Measurements from ENCODE around the gene GABBR2.
"Not testable (repeated sequence)": the region's sequence is repeated elsewhere in the genome, so short reads cannot be mapped to it uniquely, and the experiment has no call there.

The GABBR2 gene

DNA sequence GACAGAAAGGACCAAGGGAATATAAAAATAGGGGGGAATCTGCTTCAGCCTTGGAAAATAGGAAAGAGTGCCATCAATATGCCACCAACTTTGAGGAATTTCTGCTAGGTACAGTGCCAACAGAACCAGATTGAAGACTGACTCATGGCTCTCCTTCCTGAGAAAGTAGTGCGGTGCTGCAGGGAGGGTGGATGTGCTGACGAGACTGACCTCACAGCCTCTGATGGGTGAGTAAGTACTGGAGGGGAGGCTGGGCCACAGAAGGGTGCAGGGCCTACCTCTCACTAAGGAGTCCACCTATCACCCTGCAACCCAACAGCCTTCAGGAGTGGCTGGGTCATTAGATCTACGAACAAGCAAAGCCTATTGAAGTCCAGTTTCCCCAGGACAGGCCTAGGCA lies 187.6 kb downstream of the GABBR2 start:
- CTCF ChIA-PET, result no interaction called here
- H3K27me3 Mint-ChIP-seq, result peaks cover 23% of the 10 kb centered on the region
- no peak overlapping the region for H3K4me3 Mint-ChIP-seq
- H3K36me3 Mint-ChIP-seq, result no peaks in the 10 kb centered on the region
- no peak overlapping the region for H3K27ac Mint-ChIP-seq
- no peaks in the 10 kb centered on the region for H3K9me3 Mint-ChIP-seq
- no peak for DNase-seq
- no peaks in the 10 kb centered on the region for H3K4me1 Mint-ChIP-seq

DNA sequence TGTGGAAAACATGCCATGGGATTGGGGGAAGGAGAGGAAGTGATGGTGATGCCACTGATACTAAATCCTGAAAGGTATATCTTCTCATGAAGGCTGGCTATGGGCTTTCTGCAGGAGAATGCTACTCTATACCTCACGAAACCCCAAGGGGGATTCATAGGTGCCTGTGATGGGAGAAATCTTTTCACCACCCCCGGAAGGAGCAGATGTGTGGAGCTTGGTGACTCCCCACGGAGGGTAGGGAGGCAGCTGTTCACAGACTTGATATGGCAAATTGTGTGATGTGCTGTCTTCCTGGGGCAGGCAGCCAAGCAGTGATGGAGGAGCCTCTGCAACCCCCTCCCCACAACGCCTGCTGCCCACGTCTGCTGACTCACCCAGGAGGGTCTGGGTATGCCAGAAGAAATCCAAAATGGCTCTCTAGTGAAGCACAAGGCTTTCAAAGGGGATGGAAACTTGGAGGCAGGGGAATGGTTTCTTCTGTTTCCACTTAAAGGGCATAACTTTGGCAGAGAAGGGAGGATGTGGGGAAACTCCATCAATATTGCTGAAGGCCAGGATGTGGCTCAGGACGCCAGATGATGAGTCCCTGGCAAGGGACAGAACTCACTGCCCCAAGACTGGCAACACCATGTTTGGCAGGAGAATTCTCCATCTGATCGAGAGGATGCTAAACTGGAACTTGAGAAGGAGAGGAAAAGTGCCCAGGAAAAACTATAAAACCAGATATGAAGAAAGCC lies 188.3 kb downstream of the GABBR2 start:
- Mint-ChIP-seq H3K27ac (no peak overlapping the region), H3K9me3 (no peaks in the 10 kb centered on the region), H3K27me3 (peaks cover 22% of the 10 kb centered on the region), H3K36me3 (no peaks in the 10 kb centered on the region), H3K4me3 (no peak overlapping the region), H3K4me1 (no peaks in the 10 kb centered on the region)
- DNase-seq, result no peak
- CTCF ChIA-PET, result no interaction called here

DNA sequence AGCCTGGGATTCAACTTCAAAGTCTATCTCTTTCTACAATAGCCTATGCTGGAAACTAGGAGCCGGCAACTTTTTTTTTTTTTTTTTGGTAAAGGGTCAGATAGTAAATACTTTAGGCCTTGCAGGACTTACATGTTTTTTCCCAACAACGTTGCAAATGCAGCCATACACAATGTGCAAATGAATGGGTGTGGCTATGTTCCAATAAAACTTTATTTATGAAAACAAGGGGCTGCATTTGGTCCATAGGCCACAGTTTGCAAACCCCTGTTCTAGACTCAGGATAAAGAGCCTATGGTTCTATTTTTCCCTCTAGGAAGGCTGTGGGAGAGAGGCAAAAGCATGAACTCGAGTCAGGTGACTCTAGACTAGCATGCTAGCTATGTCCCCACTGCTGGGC lies 189.1 kb downstream of the GABBR2 start:
- Mint-ChIP-seq H3K4me1 (no peaks in the 10 kb centered on the region), H3K27ac (no peak overlapping the region), H3K4me3 (no peak overlapping the region), H3K36me3 (no peaks in the 10 kb centered on the region), H3K27me3 (peaks cover 21% of the 10 kb centered on the region), H3K9me3 (no peaks in the 10 kb centered on the region)
- CTCF ChIA-PET, result no interaction called here
- no peak for DNase-seq

GRCh38 chr9:98518556-98518955 lies 190.2 kb downstream of the GABBR2 start:
- Mint-ChIP-seq H3K27ac (no peak overlapping the region), H3K9me3 (no peaks in the 10 kb centered on the region), H3K4me1 (no peaks in the 10 kb centered on the region), H3K27me3 (peaks cover 17% of the 10 kb centered on the region), H3K4me3 (no peak overlapping the region), H3K36me3 (no peaks in the 10 kb centered on the region)
- DNase-seq, result no peak
- CTCF ChIA-PET, result no interaction called here

DNA sequence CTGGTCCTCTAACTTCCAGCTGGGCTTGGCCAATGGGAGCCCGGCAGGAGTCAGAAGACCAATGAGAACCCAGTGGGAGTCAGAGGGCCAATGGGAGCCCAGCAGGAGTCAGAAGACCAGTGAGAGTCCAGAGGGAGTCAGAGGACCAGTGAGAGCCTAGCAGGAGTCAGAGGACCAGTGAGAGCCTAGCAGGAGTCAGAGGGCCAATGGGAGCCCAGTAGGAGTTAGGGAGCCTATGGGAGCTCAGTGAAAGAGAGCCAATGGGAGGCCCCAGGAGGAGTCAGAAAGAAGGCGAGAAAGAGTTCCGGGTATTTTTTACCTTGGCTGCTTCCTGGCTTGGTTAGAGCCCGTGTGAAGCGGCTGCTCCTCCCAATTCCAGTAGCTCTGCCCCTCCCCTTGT lies 191.0 kb downstream of the GABBR2 start:
- no peaks in the 10 kb centered on the region for H3K36me3 Mint-ChIP-seq
- CTCF ChIA-PET, result no interaction called here
- DNase-seq, result no peak
- peaks cover 13% of the 10 kb centered on the region for H3K27me3 Mint-ChIP-seq
- H3K27ac Mint-ChIP-seq, result no peak overlapping the region
- no peaks in the 10 kb centered on the region for H3K4me1 Mint-ChIP-seq
- no peak overlapping the region for H3K4me3 Mint-ChIP-seq
- no peaks in the 10 kb centered on the region for H3K9me3 Mint-ChIP-seq

DNA sequence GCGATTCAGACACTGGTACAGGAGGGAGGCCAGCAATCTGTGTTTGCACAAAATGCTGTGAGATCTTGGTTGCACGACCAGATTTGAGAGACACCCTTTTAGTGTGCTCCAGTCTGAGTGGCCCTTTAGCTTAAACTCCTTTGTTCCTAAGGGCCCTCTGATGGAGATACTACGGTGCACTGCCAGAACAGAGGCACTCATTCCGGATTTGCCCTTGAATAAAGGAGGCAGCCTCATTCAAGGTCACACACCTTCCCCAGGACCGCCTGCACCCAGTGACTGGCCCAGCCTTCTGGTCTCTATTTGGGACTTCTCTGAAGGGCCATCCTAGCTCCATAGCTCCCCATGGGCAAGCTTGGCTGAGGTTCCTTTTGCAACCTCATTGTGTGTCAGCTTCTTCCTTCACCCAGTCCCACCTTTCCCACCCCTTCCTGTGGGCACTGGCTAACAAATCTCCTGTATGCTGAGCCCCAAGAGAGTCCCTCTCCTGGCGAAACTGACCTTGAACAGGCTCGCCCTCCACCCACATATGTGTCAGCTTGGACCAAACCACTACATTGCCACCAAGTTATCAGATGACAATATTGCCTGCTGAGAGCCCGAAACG lies 191.7 kb downstream of the GABBR2 start:
- no peaks in the 10 kb centered on the region for H3K9me3 Mint-ChIP-seq
- H3K4me1 Mint-ChIP-seq, result no peaks in the 10 kb centered on the region
- CTCF ChIA-PET, result interaction anchor here (0.6 kb wide), 1 partner anchor 259 kb away, joined by 3 read pairs; no protein-coding TSS in a partner anchor
- H3K4me3 Mint-ChIP-seq, result no peak overlapping the region
- no peak overlapping the region for H3K27ac Mint-ChIP-seq
- peaks cover 13% of the 10 kb centered on the region for H3K27me3 Mint-ChIP-seq
- no peak for DNase-seq
- H3K36me3 Mint-ChIP-seq, result no peaks in the 10 kb centered on the region

DNA sequence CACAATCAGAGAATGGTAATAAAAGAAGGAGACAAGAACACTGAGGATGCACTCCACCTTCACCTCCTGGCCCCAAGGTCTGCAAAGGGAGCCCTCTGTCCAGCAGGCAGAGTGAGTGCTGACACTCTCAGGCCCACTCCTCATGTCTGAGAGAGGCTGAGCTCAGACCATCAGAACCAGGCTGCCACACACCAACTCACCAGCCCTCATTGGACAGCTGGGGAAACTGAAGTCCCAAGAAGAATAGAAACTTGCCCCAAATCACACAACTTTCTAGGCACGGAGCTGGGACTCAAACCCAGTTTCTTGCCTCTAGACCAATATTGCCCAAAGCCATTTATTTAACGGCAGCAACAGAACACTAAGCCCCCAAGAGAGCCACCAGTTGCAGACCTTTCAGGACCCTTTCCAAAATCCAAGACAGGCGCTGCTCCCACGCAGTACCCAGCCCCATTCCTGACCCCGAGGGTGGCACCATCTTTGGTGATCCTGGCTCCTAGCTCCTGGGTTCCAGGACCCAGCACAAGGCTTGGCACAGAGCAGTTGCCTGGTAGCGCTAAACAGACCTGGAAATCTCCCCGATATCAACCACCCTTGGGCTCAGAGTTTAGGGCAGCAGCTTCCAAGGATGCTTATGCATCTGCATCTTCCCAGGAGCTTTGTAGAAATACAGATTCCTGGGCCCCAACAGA lies 192.4 kb downstream of the GABBR2 start:
- H3K36me3 Mint-ChIP-seq, result no peaks in the 10 kb centered on the region
- no peak for DNase-seq
- H3K27ac Mint-ChIP-seq, result no peak overlapping the region
- peaks cover 12% of the 10 kb centered on the region for H3K27me3 Mint-ChIP-seq
- no peaks in the 10 kb centered on the region for H3K9me3 Mint-ChIP-seq
- H3K4me3 Mint-ChIP-seq, result no peak overlapping the region
- CTCF ChIA-PET, result no interaction called here
- H3K4me1 Mint-ChIP-seq, result no peaks in the 10 kb centered on the region

- H3K4me3 Mint-ChIP-seq, result no peak overlapping the region
- no peaks in the 10 kb centered on the region for H3K36me3 Mint-ChIP-seq
- H3K4me1 Mint-ChIP-seq, result no peaks in the 10 kb centered on the region
- DNase-seq, result no peak
- peaks cover 5% of the 10 kb centered on the region for H3K27me3 Mint-ChIP-seq
- CTCF ChIA-PET, result no interaction called here
- no peak overlapping the region for H3K27ac Mint-ChIP-seq
- H3K9me3 Mint-ChIP-seq, result no peaks in the 10 kb centered on the region
These were observed 193.1 kb downstream of the GABBR2 start for GRCh38 chr9:98515506-98516204.

GRCh38 chr9:98514841-98515240 lies 193.9 kb downstream of the GABBR2 start:
- CTCF ChIA-PET, result no interaction called here
- no peaks in the 10 kb centered on the region for H3K4me1 Mint-ChIP-seq
- H3K27ac Mint-ChIP-seq, result no peak overlapping the region
- peaks cover 5% of the 10 kb centered on the region for H3K27me3 Mint-ChIP-seq
- H3K36me3 Mint-ChIP-seq, result no peaks in the 10 kb centered on the region
- DNase-seq, result no peak
- H3K4me3 Mint-ChIP-seq, result no peak overlapping the region
- no peaks in the 10 kb centered on the region for H3K9me3 Mint-ChIP-seq

GRCh38 chr9:98508217-98508919 lies 200.4 kb downstream of the GABBR2 start:
- CTCF ChIA-PET, H3K36me3 Mint-ChIP-seq: not testable (repeated sequence)

DNA sequence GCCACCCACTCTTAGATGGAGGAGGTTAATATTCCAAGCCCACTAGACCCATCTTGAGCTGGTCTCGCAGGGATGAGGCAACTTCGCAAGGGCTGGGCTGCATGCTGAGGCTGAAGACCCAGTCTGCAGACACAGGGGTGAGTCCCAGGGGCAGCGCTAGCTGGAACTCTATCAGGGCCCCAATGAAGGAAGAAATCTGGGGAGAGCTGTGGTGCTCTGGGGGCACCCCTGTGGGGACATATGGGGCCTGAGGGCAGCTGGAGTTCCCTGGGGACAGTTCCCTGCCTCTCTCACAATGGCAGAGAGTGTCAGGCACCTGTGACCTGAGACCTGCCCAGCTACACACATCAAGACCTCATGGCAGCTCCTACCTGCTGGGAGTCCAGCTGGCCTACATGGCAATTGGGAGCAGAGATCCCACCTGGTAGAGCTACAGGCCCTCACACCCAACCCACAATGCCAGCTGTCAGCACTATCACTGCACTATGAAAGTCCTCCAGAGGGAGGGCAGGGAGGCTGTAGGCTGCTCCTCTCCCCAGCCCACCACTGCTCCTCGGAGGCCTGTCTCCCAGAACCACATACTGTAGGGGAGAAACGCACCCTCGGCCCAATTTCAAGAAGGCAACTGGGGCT lies 202.2 kb downstream of the GABBR2 start:
- CTCF ChIA-PET, result no interaction called here
- H3K27me3 Mint-ChIP-seq, result peaks cover 29% of the 10 kb centered on the region
- no peak for DNase-seq
- H3K4me1 Mint-ChIP-seq, result no peaks in the 10 kb centered on the region
- H3K36me3 Mint-ChIP-seq, result no peaks in the 10 kb centered on the region
- no peaks in the 10 kb centered on the region for H3K9me3 Mint-ChIP-seq
- H3K4me3 Mint-ChIP-seq, result no peak overlapping the region
- no peak overlapping the region for H3K27ac Mint-ChIP-seq

More at GRCh38 chr9:98508217-98508919, 200.4 kb downstream of the GABBR2 start:
- not testable (repeated sequence) for H3K9me3 Mint-ChIP-seq, DNase-seq, H3K4me3 Mint-ChIP-seq, H3K27ac Mint-ChIP-seq, H3K4me1 Mint-ChIP-seq
- peaks cover 22% of the 10 kb centered on the region for H3K27me3 Mint-ChIP-seq

GRCh38 chr9:98504298-98505282 lies 204.1 kb downstream of the GABBR2 start:
- Mint-ChIP-seq H3K27ac (no peak overlapping the region), H3K4me3 (no peak overlapping the region), H3K36me3 (no peaks in the 10 kb centered on the region), H3K9me3 (no peaks in the 10 kb centered on the region), H3K4me1 (no peaks in the 10 kb centered on the region), H3K27me3 (peaks cover 28% of the 10 kb centered on the region)
- no peak for DNase-seq
- CTCF ChIA-PET, result no interaction called here

GRCh38 chr9:98503867-98504266 lies 204.9 kb downstream of the GABBR2 start:
- H3K36me3 Mint-ChIP-seq, result no peaks in the 10 kb centered on the region
- no peaks in the 10 kb centered on the region for H3K4me1 Mint-ChIP-seq
- H3K9me3 Mint-ChIP-seq, result no peaks in the 10 kb centered on the region
- no peak for DNase-seq
- CTCF ChIA-PET, result no interaction called here
- no peak overlapping the region for H3K27ac Mint-ChIP-seq
- H3K4me3 Mint-ChIP-seq, result no peak overlapping the region
- peaks cover 24% of the 10 kb centered on the region for H3K27me3 Mint-ChIP-seq
